Activated T-cell treated with anti-CD3 and anti-CD28 coated beads, Interleukin-2, amount 50 U/mL, for 4 hours (primary cell): Measurements from ENCODE around the gene CAMK2A. TPM values are rescaled to one million over a fixed set of nuclear protein-coding genes. Genes with fewer than 3 reads are reported as not detected.

Experiments used
- ATAC-seq, 2 donors: fragments of 200-7000 bp; cut with Tn5 transposase; one replicate each; pipeline ENCODE4 v1.10.0; 2021
- DNase-seq: peaks from one replicate; pipeline ENCODE4 v3.0.0-alpha.2; 2020
- H3K27me3 Mint-ChIP-seq: one replicate; pipeline ENCODE4 v1.8.0; 2021; ENCODE audit warnings: low read depth, mixed read lengths
- H3K36me3 Mint-ChIP-seq: one replicate; pipeline ENCODE4 v1.8.0; 2022; ENCODE audit warnings: mixed read lengths; ENCODE audit not compliant: insufficient read depth
- H3K4me1 Mint-ChIP-seq: one replicate; pipeline ENCODE4 v1.8.0; 2021; ENCODE audit warnings: low read depth, mixed read lengths
- H3K4me3 Mint-ChIP-seq: one replicate; pipeline ENCODE4 v1.8.0; 2021; ENCODE audit warnings: mild to moderate bottlenecking, moderate library complexity, mixed read lengths
- H3K9me3 Mint-ChIP-seq: one replicate; pipeline ENCODE4 v1.8.0; 2021; ENCODE audit warnings: mixed read lengths
- total RNA-seq, 3 donors: library from RNA; stranded (reverse); gene quantifications; one replicate each; pipeline ENCODE4 v1.2.1, GENCODE V29; 2021

The CAMK2A gene
- total RNA-seq, 3 donors from 2014 or later: not detected

DNA sequence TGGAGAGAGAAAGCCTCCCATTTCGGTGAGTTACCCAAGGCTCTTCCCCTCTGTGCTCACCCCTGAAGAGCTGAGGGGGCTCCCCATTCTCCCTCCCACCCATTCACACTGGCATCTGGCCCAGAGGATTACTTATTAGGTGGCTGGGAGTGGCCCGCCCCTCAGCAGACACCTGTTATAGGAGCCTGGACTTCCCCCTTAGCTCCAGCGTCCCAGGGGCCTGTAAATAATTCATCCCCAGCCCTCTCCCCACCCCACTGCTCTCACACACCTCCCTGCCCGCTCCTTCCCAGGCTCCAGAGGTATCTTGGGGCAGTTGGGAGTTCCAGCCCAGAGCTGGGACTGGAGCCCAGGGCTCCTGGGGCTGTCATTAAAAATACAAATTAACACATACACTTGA, 111.3 kb downstream of the CAMK2A start:
- no peaks in the 10 kb centered on the region for H3K36me3 Mint-ChIP-seq
- no peak overlapping the region for H3K4me3 Mint-ChIP-seq
- ATAC-seq (no peak), DNase-seq (no peak)
- peaks cover 27% of the 10 kb centered on the region for H3K27me3 Mint-ChIP-seq
- H3K9me3 Mint-ChIP-seq: no peaks in the 10 kb centered on the region
- H3K4me1 Mint-ChIP-seq: no peaks in the 10 kb centered on the region

DNA sequence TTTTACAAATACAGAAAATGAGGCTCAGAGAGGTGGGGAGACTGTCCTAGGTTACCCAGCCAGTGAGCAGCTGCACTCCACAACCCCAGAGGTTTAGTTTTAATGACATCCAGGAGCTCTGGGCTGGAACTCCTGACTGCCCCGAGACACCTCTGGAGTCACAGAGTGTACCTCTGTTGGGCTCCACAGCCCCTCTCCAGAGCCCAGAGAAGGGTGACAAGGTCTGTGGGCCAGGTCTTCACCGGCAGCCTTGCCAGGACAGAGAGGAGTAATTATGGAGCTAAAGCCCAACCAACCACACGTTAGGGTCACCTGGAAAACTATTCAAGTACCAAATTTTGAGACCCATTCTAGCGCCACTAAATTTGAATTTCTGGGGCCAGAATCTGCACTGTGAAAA, 111.9 kb downstream of the CAMK2A start:
- Mint-ChIP-seq H3K27me3 (peaks cover 28% of the 10 kb centered on the region), H3K9me3 (no peaks in the 10 kb centered on the region), H3K4me3 (no peak overlapping the region), H3K4me1 (no peaks in the 10 kb centered on the region), H3K36me3 (no peaks in the 10 kb centered on the region)
- DNase-seq (no peak), ATAC-seq (no peak)

DNA sequence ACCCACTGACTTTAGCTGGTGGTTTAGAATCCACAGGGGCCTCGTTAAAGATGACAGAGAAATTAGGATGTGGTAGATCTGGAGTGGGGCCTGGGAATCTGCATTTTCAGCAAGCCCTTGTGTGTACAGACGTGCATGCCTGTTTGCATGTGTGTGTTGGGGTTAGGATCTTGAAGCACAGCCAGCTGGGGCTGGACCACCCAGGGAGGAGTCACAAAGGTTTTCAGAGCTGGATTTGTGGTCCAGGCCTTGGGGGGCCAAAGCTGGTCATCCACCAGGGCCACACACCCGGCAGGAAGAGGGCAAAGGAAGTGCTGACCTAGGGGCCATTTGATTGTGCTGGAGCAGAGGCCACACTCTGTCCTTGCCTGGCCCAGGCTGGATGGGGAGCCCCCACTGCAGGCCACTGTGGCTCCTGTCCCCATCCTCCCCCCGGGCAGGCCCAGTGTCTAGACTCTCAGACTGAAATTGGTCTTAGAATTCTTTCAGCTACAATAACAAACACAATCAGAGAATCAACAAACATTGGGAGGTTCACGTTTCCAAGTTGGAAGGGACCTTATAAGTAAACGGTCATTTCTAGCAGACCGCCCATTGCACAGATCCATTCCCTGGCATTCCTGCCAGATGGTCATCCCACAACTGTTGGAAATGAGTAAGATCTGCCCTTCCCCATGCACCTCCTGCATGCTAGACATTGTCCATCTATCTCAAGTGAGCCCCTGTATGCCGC, 112.7 kb downstream of the CAMK2A start:
- no peaks in the 10 kb centered on the region for H3K36me3 Mint-ChIP-seq
- H3K27me3 Mint-ChIP-seq: peaks cover 34% of the 10 kb centered on the region
- DNase-seq (no peak), ATAC-seq (no peak)
- H3K4me1 Mint-ChIP-seq: no peaks in the 10 kb centered on the region
- no peak overlapping the region for H3K4me3 Mint-ChIP-seq
- no peaks in the 10 kb centered on the region for H3K9me3 Mint-ChIP-seq

DNA sequence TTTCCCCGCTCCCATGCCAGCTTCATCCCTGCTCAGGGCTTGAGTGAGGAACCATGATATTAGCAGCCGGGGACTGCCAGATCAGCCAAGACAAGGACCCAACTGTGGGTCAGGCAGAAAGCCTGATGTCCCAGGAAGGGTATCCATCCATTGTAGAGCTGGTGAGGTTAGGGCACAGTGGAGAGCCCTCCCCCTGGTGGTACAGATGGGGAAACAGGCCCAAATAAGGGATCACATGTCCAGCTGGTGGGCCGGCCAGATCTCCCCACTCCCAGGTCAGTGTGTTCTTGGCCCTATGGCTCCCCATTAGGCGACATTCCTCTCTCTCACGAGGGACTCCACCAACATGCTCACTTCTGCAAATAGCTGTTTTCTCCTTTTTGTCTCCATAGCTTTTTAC, 114.0 kb downstream of the CAMK2A start:
- H3K4me3 Mint-ChIP-seq: no peak overlapping the region
- no peak for DNase-seq
- ATAC-seq: no peak
- no peaks in the 10 kb centered on the region for H3K4me1 Mint-ChIP-seq
- H3K27me3 Mint-ChIP-seq: peaks cover 37% of the 10 kb centered on the region
- no peaks in the 10 kb centered on the region for H3K36me3 Mint-ChIP-seq
- H3K9me3 Mint-ChIP-seq: no peaks in the 10 kb centered on the region

DNA sequence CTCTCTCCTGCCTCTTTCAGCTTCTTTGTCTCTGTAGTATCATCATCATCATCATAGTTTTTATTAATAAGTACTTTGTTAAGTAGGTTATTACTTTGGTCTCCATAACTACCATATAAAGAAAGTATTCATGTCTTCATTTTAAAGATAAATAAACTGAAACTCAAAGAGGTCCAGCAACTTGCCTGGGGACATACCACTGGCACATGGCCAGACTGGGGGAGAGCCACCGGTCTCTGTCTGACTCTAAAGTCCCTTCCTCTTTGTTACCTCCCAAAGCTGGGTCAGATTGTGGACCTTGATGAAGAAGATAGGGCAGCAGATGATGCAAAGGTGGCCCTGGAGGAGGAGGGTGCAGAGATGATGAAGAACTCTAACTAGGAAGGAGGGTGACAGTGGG, 114.5 kb downstream of the CAMK2A start:
- Mint-ChIP-seq H3K36me3 (no peaks in the 10 kb centered on the region), H3K4me1 (no peaks in the 10 kb centered on the region), H3K4me3 (no peak overlapping the region), H3K27me3 (peaks cover 40% of the 10 kb centered on the region), H3K9me3 (no peaks in the 10 kb centered on the region)
- ATAC-seq (no peak), DNase-seq (no peak)

DNA sequence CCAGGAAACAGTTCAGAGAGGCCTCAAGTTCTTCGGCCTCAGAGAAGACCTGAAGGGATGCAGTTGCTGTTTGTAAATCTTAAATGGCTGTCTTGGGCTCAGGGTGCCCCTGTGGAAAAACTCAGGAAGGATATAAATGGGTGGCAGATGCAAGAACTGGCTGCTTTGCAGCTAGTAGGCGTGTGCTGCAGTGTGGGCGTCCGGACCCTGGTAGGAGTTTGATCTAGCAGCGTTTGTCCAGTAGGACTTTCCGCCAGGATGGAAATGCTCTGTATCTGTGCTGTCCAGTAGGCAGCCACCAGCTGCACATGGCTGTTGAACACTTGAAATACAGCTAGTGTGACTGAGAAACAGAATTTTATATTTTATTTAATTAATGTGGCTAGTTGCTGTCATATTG, 115.3 kb downstream of the CAMK2A start:
- no peak overlapping the region for H3K4me3 Mint-ChIP-seq
- no peak for DNase-seq
- H3K27me3 Mint-ChIP-seq: peaks cover 45% of the 10 kb centered on the region
- no peaks in the 10 kb centered on the region for H3K36me3 Mint-ChIP-seq
- no peaks in the 10 kb centered on the region for H3K4me1 Mint-ChIP-seq
- no peak for ATAC-seq
- H3K9me3 Mint-ChIP-seq: no peaks in the 10 kb centered on the region

DNA sequence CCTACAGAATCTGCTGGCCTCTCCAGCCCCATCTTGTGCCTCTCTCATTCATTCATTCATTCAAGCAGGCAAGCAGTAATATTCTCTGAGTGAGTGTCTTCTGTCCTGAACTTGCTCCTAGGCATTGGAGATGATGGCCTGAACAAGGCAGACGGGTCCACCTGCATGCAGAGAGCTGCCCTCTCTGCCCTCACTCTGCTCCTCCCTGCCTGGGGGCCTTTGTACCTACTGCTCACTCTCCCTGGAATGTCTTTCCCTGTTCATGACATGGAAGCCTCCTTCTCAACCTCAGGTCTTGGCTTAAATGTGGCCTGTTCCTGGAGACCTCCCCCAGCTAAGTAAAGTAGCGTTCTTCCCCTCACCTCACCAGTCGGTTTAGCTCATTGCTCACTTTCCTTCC, 116.4 kb downstream of the CAMK2A start:
- H3K36me3 Mint-ChIP-seq: no peaks in the 10 kb centered on the region
- H3K4me1 Mint-ChIP-seq: no peaks in the 10 kb centered on the region
- no peak for ATAC-seq
- H3K4me3 Mint-ChIP-seq: no peak overlapping the region
- H3K9me3 Mint-ChIP-seq: no peaks in the 10 kb centered on the region
- H3K27me3 Mint-ChIP-seq: peaks cover 49% of the 10 kb centered on the region
- no peak for DNase-seq

DNA sequence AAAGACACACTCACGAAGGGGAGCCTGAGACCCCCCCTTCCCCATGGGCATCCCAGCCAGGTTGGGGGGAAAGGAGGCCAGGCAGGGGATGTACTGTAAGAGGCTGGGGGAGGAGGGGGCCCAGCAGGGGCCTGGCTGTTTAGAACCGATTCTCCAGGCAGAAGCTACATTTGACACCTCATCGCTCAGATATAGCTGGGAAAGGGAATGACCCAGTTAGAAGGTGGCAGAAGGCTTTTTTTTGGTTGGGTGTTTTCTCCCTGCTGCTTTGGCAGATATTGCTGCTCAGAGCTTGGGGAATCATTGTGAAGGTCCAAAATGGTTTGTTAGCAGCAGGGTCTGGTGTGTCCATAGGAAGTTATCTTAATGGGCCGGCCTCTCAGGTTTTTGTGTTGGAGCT, 117.0 kb downstream of the CAMK2A start:
- DNase-seq (no peak), ATAC-seq (no peak)
- Mint-ChIP-seq H3K27me3 (peaks cover 55% of the 10 kb centered on the region), H3K36me3 (no peaks in the 10 kb centered on the region), H3K4me1 (no peaks in the 10 kb centered on the region), H3K4me3 (no peak overlapping the region), H3K9me3 (no peaks in the 10 kb centered on the region)

DNA sequence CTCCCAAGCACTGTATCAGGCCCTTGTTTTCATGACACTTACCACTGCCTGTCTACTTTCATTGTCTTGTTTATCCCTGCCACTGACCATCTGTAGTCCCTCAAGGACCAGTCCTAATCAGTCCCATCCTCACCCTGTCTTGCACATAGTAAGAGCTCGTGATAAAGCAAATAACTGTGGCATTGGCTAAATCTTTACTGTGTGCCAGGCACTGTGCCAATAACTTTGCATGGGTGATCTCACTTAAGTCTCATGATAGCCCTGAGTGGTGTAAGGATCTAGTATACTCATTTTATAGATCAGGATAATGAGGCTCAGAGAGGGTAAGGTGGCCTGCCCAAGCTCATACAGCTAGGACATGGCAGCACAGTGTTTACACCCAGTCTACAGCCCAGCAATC, 117.4 kb downstream of the CAMK2A start:
- DNase-seq: no peak
- peaks cover 59% of the 10 kb centered on the region for H3K27me3 Mint-ChIP-seq
- no peak for ATAC-seq
- no peaks in the 10 kb centered on the region for H3K9me3 Mint-ChIP-seq
- no peaks in the 10 kb centered on the region for H3K36me3 Mint-ChIP-seq
- H3K4me1 Mint-ChIP-seq: no peaks in the 10 kb centered on the region
- H3K4me3 Mint-ChIP-seq: no peak overlapping the region

Other genes starting within 250 kb of the CAMK2A start
- under 1 TPM; 0.10 to 0.46 (median 0.26) TPM for gene CSF1R, start 203.2 kb downstream of the CAMK2A start, total RNA-seq
- gene PDGFRB, start 133.9 kb downstream of the CAMK2A start, total RNA-seq: under 1 TPM; 0.19 to 0.40 (median 0.37) TPM
- under 1 TPM in 1 of 3 donors, not detected in 2; 0.13 TPM for gene CDX1, start 123.0 kb downstream of the CAMK2A start, total RNA-seq
- gene SLC6A7, start 99.7 kb downstream of the CAMK2A start, total RNA-seq: not detected
- gene ARSI, start 13.1 kb upstream of the CAMK2A start, total RNA-seq: not detected
- 100 to 1,000 TPM; 153 to 160 (median 156) TPM for gene TCOF1, start 67.9 kb upstream of the CAMK2A start, total RNA-seq
- 100 to 1,000 TPM; 230 to 299 (median 241) TPM for gene CD74, start 123.1 kb upstream of the CAMK2A start, total RNA-seq
- 1,000 to 10,000 TPM; 2,955 to 3,473 (median 3,075) TPM for gene RPS14, start 160.0 kb upstream of the CAMK2A start, total RNA-seq
- gene NDST1, start 218.4 kb upstream of the CAMK2A start, total RNA-seq: 1 to 10 TPM; 5.0 to 8.0 (median 5.6) TPM